Choroid plexus epithelial cell (primary cell): ENCODE measurements around the gene AAMP.
"Not testable (repeated sequence)": the region's sequence is repeated elsewhere in the genome, so short reads cannot be mapped to it uniquely, and the experiment has no call there.

Source experiments
- DNase-seq: peaks from one replicate; pipeline ENCODE4 v3.0.0-alpha.2; 2010; ENCODE audit warnings: low read depth
- H3K4me3 ChIP-seq: 2 replicates; pipeline ENCODE4 v1.5.1; 2011; ENCODE audit warnings: low read depth, mild to moderate bottlenecking, control low read depth, low read length, moderate library complexity
- CTCF ChIP-seq: conservative IDR thresholded peaks from 2 replicates; pipeline ENCODE4 v1.5.1; 2011; ENCODE audit warnings: low read depth, mild to moderate bottlenecking, control low read depth, inconsistent platforms, low read length, moderate library complexity

AAMP gene

GRCh38 chr2:218269900-218270720 lies at the start of gene AAMP, which contains the start of gene PNKD:
AAMP (minus strand) TSS chr2:218270137; CDS start chr2:218270086, 51 bp downstream.
PNKD (plus strand) TSS chr2:218270519; CDS start chr2:218270536, 17 bp downstream.
- peak; percentile 29 for TF ChIP-seq CTCF
- H3K4me3 ChIP-seq, result peak within 1 kb of the TSS; percentile 94
- peak; percentile 100 for DNase-seq

GRCh38 chr2:218318241-218318640 lies 48.3 kb upstream of the AAMP start:
- TF ChIP-seq CTCF, result no peak
- H3K4me3 ChIP-seq, result no peak overlapping the region
- no peak for DNase-seq

- H3K4me3 ChIP-seq, result no peak overlapping the region
- TF ChIP-seq CTCF, result no peak
- no peak for DNase-seq
Observed at GRCh38 chr2:218317835-218318234, 47.9 kb upstream of the AAMP start.

GRCh38 chr2:218317303-218317630 lies 47.3 kb upstream of the AAMP start:
- no peak for TF ChIP-seq CTCF
- no peak overlapping the region for H3K4me3 ChIP-seq
- DNase-seq, result no peak

GRCh38 chr2:218315397-218315796 lies 45.5 kb upstream of the AAMP start:
- TF ChIP-seq CTCF, result no peak
- no peak for DNase-seq
- no peak overlapping the region for H3K4me3 ChIP-seq

- DNase-seq, H3K4me3 ChIP-seq: not testable (repeated sequence)
Observed at GRCh38 chr2:218314764-218315163, 44.8 kb upstream of the AAMP start.

- no peak for DNase-seq
- TF ChIP-seq CTCF, result no peak
- no peak overlapping the region for H3K4me3 ChIP-seq
Observed at GRCh38 chr2:218313356-218313755, 43.4 kb upstream of the AAMP start.
